ENCODE results near the gene CTIF.

The CTIF gene

DNA sequence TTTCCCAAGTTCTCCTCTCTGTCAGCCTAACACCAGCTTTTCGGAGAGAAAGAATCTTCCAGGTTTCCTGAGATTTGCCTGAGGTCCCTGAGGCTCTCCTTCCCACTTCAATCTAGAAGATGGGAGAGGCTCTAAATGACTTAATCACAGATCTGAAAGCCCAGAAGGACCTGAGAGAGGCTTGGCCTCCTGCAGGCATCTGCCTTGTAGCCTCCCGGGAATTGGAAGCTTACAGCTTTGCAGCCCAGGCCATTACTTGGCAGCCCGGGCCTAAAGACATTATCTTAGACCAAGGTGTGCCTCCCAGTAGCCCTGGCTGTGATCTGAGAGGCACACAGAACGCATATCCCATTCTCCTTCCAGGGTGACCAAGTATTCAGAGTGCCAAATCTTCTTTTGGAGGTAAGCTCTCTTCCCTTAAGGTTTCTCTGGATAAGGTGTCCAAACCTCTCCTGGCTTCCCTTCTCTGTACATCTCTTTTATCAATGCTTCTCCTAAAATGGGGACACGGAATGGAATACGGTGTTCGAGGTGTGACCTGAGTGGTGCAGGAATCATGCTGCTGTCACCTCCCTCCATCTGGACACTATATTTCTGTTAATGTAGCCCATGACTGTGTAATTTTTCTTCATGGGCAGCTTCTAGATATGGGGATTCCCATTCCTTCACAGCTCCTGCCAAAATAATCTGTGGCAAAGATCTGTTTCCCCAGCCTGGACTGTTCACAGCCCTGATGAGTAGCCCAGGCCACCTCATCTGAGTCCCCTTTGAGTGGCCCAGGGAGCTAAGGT is 16.0 kb downstream of the CTIF start:
- no peak for DNase-seq

DNA sequence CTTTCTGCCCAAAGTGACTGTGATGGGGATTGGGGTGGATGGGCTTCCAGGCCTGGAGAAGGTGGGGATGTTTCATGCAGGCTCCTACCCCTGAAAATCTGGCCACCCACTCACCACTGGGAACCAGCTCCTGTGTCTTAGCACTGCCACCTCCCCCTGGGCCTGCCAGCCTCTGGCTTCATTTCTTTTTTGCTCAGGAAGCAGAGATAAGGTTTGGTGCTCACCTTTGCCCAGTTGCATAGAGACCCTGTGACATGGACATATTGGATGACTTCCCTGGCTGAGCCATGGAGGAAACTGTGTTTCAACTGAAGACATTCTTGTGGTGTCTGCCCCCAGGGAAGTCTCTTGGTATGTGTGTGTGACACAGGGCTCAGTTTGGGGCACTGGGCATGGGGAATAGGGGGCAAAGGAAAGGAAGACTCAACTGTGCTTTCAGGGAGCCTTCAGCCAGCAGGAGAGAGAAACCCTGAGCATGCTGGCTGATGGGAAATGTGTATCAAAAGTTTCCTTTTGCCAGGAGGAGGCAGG is 16.7 kb downstream of the CTIF start:
- DNase-seq, result no peak

DNA sequence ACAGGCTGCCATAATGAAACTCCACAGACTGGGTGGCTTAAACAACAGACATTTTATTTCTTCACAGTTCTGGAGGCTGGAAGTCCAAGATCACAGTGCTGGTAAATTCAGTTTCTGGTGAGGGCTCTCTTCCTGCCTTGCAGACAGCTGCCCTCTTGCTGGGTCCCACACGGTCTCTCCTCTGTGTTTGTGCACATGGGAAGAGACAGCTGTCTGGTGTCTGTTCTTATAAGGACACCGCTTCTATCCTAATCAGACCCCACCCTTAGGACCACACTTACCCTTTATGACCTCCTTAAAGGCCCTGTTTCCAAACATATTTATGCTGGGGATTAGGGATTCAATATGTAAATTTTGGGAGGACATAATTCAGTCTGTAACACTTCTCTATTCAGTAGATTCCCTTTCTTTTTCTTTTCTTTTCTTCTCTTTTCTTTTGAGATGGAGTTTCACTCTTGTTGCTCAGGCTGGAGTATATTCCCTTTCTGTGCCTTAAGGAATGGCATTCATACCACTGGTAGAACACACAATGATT is 18.9 kb downstream of the CTIF start:
- DNase-seq, result no peak

DNA sequence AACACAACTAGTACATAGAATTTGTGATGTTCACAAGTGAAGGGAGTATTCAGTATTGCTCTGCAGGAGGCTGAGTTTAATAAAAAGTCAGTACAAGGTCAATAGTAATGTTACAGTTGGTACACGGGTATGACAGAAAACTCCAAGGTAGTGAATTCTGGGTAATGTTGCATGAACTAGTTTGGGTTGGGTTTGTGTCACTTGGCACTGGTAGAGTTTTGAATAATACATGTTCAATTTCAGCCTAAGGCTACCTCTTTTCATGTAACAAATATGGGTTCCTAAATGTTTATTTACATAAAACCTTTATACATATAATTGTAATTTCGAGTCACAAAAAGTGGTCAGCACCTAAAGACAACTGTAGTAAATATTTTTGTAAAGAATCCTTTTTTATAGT is 19.4 kb downstream of the CTIF start:
- DNase-seq, result no peak

DNA sequence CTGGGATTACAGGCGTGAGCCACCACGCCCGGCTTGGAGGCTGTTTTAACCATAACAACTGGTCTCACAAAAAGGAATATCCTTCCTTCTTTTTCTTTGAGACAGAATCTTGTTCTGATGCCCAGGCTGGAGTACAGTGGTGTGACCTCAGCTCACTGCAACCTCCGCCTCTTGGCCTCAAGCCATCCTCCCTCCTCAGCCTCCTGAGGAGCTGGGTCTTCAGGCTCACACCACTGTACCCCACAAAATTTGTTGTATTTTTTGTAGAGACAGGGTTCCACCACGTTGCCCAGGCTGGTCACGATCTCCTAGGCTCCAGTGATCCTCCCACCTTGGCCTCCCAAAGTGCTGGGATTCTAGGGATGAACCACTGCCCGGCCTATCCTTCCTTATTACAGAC is 21.7 kb downstream of the CTIF start:
- DNase-seq, result no peak

DNA sequence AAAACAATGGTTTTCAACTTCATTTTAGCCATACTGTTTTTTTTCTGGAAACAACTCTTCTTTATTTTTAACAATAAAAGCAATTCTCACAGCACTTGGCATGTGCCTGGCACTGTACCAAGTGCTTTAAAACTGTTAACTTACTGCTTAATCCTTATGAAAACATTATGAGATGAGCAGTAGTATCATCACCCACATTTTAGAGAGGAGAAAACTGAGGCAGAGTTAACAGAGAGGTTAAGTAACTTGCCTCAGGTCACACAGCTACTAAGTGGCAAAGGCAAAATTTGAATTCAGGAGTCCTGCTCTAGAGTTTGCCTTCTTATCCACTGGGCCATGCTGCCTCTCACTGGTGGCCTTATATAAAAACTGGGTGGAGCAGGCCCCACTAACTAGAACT is 23.2 kb downstream of the CTIF start:
- no peak for DNase-seq

DNA sequence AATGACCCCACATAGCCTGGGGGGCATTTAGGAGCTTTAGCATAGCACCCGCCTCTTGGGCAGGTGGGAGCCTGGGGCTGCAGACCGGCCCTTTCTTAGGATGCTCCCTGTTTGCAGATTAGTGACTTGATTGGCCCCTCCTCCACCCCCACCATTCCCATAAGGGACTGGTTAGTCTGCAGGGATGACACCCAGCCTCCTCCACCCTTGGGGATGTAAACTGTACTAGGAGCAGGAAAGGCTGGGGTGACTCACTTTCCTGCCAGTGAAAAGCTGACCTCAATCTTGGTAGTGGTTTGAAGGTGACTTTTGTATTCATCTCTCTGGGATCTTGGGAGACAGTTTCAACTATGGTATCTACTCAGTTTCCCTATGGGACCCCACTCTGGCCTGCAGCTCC is 24.2 kb downstream of the CTIF start:
- DNase-seq, result no peak

DNA sequence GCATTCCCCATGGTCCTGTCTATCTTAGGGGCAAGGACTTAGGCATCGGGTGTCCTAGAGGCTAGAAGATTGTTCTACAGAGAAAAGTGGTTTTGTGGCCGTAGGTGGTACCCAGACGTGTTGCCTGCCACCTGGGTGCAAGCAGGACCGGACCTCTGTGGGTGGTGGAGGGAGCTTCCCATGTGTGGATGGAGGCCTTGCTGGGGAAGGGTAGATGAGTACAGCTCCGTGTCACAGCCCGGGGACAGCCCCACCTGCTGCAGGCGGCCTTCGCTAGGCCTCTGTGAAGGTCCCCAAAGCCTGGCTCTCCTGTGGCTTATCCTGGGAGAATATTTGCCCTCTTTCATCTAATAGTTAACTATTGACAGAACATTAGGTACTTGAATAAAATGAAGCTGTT is 25.3 kb downstream of the CTIF start:
- no peak for DNase-seq

DNA sequence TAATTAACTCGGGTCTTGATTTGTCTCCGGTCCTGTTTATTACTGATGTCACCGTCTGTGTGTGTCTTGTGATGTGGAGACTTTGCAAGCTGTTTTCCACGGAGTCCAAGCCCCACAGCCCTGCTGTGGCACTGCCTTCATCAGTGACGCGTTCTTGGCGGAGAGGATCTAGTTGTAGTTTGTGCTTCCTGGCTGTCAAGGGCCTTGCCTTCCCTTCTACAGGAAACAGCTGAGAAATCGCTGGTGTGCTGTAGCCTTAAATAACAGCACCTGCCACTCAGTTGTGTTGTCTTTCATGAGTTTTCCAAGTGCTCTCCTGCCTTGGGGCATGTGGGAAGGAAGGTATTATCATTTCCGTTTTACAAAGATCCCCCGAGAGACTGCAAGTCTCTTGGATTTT is 26.3 kb downstream of the CTIF start:
- no peak for DNase-seq

DNA sequence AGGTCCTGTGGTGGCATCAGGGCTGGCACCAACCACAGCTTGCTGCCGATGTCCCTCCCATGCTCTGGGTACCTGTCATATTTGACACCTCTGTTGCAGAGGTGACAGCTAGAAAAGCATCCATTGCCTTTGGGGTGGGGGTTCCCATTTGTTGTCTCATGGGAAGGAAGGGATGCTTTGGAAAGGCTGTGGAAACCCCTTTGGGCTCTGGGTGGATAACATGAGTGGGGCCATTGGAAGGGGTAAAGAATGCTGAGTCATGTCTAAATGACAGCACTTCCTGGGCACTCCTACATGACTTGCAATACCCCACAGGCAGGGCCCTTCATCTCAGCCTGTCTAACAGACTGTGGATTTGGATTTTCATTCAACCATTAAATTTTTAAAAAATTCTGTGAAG is 27.8 kb downstream of the CTIF start:
- DNase-seq, result no peak

DNA sequence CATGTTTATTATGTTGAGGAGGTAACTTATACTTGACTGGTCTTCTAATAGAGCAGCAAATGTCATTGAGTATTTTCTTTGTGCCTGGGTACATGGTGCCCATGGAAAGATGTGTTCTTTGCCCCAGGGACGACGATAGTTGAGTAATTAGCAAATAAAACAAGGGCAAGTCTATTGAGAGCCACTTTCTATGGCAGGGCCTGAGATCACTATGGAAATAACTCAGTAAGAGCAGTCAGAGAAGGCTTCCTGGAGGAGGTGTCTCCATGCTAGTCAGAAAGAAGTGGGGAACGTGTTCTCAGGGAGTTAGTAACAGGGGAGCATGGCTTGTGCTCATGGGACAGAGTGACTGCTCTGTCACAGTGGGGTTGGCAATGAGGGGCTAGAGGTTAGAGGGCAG is 28.6 kb downstream of the CTIF start:
- DNase-seq, result no peak

DNA sequence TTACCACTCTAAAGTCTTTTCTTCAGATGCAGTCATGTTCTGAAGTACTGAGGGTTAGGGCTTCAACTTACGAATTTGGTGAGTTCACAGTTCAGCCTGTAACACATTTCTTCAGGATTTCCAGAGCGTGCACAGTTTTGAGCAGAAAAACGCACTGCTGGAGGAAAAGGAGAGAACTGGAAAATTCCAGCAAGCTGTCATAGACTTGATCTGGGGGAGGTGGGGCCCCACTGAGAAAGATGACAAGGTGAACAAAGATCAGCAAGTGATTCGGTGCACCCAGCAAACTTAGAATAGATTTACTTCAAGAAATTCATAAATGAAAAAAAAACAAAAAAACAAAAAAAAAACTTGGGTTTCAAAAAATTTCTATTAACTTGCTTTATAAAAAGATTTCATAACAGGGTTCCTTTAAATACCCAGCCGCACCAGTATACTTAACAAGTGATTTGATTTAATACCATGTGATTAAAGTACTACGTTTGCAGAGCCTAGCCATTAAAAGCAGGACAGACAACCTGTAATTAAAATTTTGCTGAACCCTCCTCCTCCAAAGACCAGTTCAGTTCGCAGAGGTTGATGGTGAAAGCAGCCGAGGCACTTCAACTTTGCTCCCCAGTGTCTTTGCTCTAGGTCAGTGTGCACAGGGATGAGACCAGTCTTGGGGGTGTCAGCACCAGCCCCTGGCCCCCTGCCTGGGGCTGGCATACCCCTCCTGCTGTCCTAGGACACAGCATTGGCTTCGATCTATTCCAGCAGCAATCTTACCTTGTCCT is 30.5 kb downstream of the CTIF start:
- DNase-seq, result no peak

DNA sequence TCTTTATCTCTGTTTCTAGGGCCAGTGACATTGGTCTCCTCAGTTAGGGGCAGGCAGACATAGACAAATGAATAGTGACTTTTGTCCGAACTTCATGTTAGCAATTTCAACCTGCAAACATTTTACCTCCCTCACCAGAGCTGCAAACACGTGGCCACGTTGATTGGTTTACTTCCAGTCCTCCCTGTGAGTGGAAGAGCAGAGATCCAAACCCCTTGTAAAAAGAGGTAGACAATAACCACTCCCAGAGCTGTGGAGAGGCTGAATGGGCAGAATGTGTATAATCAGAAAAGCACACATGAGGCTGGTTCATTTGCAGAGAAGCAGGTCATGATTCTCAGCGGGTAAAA is 31.1 kb downstream of the CTIF start:
- DNase-seq, result no peak

DNA sequence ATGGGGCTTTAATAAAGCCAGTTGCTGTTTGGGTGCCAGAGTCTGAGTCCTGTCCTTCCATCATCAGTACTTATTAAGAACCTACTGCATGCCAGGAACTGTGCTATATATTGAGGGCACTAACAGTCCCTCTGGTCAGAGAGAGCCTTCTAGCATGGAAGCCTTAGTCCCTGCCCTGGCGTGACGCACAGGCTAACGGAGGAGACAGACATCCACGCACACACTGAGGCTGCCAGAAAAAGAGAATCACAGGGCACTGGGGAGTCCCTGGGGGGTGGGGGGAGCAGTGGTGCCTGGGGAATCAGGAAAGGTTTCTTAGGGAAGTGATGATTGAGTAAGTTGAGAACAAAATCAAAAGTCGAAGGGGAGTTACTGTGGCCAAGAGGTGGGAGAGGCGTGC is 31.5 kb downstream of the CTIF start:
- no peak for DNase-seq

DNA sequence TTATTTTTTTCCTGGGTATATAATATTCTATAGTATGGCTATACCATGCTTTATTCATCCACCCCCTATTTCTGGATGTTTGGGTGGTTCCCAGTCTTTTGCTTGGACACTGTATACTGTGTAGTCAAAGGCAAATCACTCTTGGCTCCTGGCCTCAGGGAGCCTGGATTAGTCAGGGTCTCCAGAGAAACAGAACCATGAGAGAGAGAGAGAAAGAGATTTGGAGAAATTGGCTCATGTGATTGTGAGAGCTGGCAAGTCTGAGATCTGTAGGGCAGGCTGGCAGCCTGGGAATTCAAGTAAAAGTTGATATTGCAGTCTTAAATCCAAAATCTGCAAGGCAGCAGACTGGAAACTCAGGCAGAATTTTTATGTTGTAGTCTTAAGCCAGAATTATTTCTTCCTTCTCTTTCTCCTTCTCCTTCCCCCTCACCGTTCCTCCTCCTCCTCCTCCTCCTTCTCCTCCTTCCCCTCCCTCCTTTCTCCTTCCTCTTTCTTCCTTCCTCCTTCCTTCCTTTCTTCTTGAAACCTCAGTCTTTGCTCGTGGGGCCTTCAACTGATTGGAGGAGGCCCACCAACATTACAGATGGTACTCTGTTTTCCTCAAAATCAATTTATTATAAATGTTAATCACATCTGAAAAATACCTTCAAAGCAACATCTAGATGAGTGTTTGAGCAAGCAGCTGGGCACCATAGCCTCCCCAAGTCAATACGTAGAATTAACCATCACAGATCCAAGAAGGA is 33.0 kb downstream of the CTIF start:
- no peak for DNase-seq

DNA sequence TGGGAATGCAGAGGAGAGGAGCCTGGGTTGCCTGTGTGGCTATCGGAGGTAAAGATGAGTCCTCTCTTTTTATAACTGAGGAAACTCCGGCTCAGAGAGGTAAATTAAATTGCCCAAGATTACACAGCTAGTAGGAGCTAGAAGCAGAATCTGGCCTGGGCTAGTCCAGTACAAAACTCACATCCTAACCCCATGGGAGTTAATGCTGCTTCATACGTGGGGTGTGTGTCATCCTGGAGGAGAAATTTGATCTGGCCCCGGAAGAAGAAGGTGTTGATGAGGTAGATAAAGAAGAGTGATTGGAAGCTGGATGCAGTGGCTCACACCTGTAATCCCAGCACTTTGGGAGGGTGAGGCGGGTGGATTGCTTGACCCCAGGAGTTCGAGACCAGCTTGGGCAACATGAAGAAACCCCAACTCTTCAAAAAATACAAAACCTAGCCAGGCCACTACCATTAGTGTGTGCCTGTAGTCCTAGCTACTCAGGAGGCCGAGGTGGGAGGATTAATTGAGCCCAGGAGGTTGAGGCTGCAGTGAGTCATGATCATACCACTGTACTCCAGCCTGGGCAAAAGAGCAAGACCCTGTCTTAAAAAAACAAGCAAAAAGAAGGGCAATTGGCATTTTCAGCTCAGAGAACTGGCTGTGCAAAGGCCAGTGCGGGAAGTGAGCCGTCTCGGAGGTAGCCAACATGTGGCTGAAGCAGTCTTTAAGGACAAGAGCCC is 33.7 kb downstream of the CTIF start:
- no peak for DNase-seq

DNA sequence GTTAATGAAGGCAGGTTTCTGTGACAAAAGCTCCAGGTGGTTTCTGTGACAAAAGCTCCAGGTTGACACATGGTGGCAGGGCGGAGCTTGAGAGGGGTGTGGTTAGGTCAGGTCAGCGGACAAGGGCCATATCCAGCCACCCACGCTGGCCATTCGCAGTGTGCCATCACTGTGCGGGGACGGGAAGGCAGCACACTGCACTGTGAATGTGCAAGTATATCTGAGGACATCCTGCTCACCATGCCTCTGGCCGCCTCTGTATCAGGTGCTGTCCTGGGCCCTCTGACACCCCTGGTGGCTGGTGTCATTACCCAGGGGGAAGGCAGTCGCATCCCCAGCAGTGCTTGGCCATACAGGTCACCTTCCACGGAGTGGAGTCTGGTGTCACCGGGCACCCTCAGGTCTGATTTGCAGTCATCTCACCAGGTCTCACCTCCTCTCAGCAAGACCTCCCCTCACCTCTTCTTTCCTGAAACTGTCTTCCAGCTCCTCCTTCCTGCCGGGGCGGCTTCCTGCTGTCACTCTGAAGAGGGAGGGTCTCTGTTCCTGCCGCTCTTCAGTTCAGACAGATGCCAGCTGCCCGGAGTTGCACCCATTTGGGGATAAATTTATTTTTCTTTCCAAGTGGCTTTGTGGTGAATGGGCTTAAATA is 34.9 kb downstream of the CTIF start:
- DNase-seq, result no peak

DNA sequence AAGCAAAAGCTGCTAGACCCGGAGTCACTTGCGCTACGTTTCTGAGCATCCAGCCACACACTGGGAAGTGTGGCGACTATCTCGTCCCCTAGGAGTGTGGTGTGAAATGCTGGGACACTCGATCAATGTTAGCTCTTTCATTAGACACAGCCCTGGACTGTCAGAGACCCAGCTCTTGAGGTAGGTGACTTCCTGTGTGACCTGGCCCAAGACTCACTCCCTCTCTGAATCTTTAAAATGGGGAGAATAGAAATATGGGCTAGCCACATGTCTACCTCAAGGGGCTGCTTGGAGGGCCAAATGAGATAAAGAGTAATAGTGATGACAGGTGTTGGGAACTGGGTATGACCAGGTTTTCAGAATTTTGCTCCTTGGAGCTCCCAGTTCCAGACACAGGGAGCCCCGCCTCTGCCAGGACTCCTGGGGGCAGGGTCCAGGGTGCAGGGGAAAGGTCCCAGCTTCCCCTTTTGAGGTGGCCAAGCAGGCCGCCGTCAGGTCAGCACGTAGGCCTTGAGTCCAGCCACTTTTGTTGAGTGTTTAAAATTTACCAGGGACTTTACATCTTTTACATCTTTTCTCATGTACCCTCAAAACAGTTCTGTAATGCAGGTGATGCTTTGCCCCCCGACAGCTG is 36.0 kb downstream of the CTIF start:
- no peak for DNase-seq

DNA sequence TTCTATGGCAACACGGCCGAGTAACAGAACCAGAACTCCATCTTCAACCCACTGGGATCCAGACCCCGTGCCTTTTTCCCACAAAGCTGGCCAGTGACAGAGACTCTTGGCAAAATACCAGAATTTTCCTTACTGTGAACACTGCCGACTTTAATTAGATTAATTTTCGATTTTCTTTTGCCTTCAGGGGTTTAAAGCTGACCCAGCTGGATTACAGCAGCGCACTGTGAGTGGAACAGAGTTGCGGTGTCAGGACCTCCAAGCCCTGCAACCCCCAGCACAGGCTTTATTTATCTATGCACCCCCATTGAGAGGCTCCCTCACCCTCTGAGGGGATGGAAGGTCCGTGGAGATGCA is 36.4 kb downstream of the CTIF start:
- no peak for DNase-seq

DNA sequence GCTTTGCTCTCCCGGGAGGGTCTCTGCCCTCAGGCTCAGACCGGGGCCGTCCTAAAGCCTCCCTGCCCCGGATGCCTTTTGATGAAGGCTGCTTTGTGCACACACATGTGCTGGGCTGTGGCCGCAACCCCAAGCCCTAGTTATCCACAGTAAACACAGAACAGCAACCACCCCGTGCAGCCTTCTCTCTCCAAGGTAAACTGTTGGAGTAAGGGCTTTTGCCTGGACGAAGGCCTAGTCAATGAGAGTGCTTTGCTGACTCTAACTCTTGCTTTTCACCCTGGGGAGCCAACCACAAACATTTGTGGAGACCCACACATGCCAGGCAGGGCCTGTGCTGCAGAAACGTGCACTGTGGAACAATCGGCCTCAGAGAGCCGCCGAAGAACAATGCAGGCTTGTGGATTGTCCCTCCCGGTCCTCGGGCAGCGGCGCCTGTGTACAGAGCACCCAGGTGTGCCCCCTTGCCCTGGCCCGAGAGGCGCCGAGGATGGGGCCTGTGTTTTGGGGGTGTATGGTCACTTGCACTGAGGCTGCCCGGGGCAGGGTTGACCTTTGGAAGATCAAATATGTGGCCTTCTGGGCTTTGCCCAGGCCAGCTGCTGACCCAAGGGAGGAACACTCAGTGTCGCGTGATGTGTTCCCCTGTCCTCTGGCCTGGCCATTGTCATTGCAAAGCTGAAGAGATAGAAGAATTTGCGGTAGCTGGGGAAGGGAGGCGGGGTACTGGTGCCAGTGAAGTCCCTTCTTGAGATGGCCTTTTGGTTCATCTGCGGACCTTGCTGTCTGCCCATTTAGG is 37.0 kb downstream of the CTIF start:
- no peak for DNase-seq

DNA sequence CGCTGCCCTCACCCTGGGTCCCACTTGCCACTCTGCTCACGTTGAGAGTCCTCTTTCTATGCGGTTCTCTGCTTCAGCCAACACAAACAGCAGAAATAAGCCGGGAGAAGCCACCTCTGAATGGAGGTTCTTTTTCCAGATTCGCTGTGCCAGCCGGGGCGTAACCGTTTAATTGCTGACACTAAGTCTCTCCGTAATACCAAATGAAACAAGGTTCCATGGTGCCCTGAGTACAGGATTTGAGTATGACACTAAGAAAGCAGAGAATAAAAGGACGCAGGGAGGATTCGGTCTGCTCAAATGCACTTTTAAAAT is 37.6 kb downstream of the CTIF start:
- no peak for DNase-seq
